ENCODE measurements around the gene DYNC1I1. TPM values are rescaled to one million over a fixed set of nuclear protein-coding genes. Genes with fewer than 3 reads are reported as not detected.

The DYNC1I1 gene
- total and polyA plus RNA-seq, 2 experiments from 2014 or later = 1.4 to 4.1 TPM

- Histone ChIP-seq H3K36me3 (ENCODE audit: insufficient read depth) (no peaks in the 10 kb centered on the region), H3K79me2 (replicated peaks; ENCODE audit: insufficient read depth) (no peaks in the 10 kb centered on the region), H3F3A (replicated peaks; ENCODE audit: low read depth) (no peaks in the 10 kb centered on the region), H2AFZ (no peak overlapping the region), H3K4me2 (no peak overlapping the region), H3K9me2 (ENCODE audit: insufficient read depth) (no peaks in the 10 kb centered on the region), H3K27ac (ENCODE audit: low read depth) (no peak overlapping the region), H3K4me1 (ENCODE audit: insufficient read depth) (no peaks in the 10 kb centered on the region), H4K20me1 (replicated peaks; ENCODE audit: insufficient read depth) (no peaks in the 10 kb centered on the region), H3K4me3 (no peak overlapping the region), H3K27me3 (ENCODE audit: insufficient read depth) (no peaks in the 10 kb centered on the region)
- Mint-ChIP-seq H3K9me3 (no peaks in the 10 kb centered on the region), H3K27me3 (ENCODE audit: insufficient read depth, low read depth, poor library complexity) (no peaks in the 10 kb centered on the region), H3K36me3 (ENCODE audit: low read depth) (no peaks in the 10 kb centered on the region), H3K4me3 (no peak overlapping the region), H3K27ac (no peak overlapping the region), H3K4me1 (no peaks in the 10 kb centered on the region)
- ATAC-seq (no peak), DNase-seq (ENCODE audit: low spot score) (no peak)
- TF ChIP-seq EZH2phosphoT487 (IDR thresholded peaks at IDR 0.05; ENCODE audit: unreplicated experiment) (no peak), ZNF331 (CRISPR knock-in tag; IDR thresholded peaks at IDR 0.05; ENCODE audit: low read depth) (no peak), EZH2 (IDR thresholded peaks at IDR 0.05; ENCODE audit: low read depth, unreplicated experiment) (no peak)
Measured at GRCh38 chr7:96089511-96089910, 317.2 kb downstream of the DYNC1I1 start.

DNA sequence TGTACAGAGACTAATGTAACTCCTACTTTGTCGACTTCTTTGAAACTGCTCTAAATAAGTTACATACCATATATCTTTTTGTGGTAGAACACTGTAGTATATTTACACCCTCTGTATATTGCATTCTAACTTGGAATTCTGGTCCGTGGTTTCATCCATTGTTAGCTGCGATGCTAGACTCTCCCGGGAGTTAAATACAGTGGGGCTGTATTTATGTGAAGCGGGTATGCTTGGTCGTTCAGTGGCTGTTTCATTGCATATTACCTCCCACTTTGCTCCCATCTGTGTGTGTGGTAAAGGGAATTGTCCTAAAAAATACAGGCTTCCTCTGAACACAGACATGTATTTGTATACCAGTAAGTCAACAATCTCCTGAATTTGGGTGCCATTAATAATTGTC is 318.4 kb downstream of the DYNC1I1 start:
- Histone ChIP-seq H3K4me3 (no peak overlapping the region), H3F3A (replicated peaks; ENCODE audit: low read depth) (no peaks in the 10 kb centered on the region), H4K20me1 (replicated peaks; ENCODE audit: insufficient read depth) (no peaks in the 10 kb centered on the region), H3K36me3 (ENCODE audit: insufficient read depth) (no peaks in the 10 kb centered on the region), H3K27ac (ENCODE audit: low read depth) (no peak overlapping the region), H2AFZ (no peak overlapping the region), H3K4me2 (no peak overlapping the region), H3K9me2 (ENCODE audit: insufficient read depth) (no peaks in the 10 kb centered on the region), H3K27me3 (ENCODE audit: insufficient read depth) (no peaks in the 10 kb centered on the region), H3K4me1 (ENCODE audit: insufficient read depth) (no peaks in the 10 kb centered on the region), H3K79me2 (replicated peaks; ENCODE audit: insufficient read depth) (no peaks in the 10 kb centered on the region)
- DNase-seq (ENCODE audit: low spot score) = no peak
- TF ChIP-seq ZNF462 (CRISPR knock-in tag; IDR thresholded peaks at IDR 0.05) (no peak), ZNF331 (CRISPR knock-in tag; IDR thresholded peaks at IDR 0.05; ENCODE audit: low read depth) (no peak), CREB1 (CRISPR knock-in tag; IDR thresholded peaks at IDR 0.05; ENCODE audit: low read depth) (no peak), EZH2phosphoT487 (IDR thresholded peaks at IDR 0.05; ENCODE audit: unreplicated experiment) (no peak), JUNB (IDR thresholded peaks at IDR 0.05; ENCODE audit: unreplicated experiment) (no peak), POLR2AphosphoS5 (IDR thresholded peaks at IDR 0.05; ENCODE audit: low read depth) (no peak), ZNF114 (CRISPR knock-in tag; IDR thresholded peaks at IDR 0.05) (no peak), EZH2 (IDR thresholded peaks at IDR 0.05; ENCODE audit: low read depth, unreplicated experiment) (no peak)
- TF ChIP-seq, protein P1, sequence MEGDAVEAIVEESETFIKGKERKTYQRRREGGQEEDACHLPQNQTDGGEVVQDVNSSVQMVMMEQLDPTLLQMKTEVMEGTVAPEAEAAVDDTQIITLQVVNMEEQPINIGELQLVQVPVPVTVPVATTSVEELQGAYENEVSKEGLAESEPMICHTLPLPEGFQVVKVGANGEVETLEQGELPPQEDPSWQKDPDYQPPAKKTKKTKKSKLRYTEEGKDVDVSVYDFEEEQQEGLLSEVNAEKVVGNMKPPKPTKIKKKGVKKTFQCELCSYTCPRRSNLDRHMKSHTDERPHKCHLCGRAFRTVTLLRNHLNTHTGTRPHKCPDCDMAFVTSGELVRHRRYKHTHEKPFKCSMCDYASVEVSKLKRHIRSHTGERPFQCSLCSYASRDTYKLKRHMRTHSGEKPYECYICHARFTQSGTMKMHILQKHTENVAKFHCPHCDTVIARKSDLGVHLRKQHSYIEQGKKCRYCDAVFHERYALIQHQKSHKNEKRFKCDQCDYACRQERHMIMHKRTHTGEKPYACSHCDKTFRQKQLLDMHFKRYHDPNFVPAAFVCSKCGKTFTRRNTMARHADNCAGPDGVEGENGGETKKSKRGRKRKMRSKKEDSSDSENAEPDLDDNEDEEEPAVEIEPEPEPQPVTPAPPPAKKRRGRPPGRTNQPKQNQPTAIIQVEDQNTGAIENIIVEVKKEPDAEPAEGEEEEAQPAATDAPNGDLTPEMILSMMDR (conservative IDR thresholded peaks at IDR 0.05; ENCODE audit: low read depth in 2 of 2) = no peak
- TF ChIP-seq, protein P2, sequence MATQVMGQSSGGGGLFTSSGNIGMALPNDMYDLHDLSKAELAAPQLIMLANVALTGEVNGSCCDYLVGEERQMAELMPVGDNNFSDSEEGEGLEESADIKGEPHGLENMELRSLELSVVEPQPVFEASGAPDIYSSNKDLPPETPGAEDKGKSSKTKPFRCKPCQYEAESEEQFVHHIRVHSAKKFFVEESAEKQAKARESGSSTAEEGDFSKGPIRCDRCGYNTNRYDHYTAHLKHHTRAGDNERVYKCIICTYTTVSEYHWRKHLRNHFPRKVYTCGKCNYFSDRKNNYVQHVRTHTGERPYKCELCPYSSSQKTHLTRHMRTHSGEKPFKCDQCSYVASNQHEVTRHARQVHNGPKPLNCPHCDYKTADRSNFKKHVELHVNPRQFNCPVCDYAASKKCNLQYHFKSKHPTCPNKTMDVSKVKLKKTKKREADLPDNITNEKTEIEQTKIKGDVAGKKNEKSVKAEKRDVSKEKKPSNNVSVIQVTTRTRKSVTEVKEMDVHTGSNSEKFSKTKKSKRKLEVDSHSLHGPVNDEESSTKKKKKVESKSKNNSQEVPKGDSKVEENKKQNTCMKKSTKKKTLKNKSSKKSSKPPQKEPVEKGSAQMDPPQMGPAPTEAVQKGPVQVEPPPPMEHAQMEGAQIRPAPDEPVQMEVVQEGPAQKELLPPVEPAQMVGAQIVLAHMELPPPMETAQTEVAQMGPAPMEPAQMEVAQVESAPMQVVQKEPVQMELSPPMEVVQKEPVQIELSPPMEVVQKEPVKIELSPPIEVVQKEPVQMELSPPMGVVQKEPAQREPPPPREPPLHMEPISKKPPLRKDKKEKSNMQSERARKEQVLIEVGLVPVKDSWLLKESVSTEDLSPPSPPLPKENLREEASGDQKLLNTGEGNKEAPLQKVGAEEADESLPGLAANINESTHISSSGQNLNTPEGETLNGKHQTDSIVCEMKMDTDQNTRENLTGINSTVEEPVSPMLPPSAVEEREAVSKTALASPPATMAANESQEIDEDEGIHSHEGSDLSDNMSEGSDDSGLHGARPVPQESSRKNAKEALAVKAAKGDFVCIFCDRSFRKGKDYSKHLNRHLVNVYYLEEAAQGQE (IDR thresholded peaks at IDR 0.05; ENCODE audit: unreplicated experiment) = no peak
- no peaks in the 10 kb centered on the region for H3K27me3 Mint-ChIP-seq (ENCODE audit: insufficient read depth, low read depth, poor library complexity)
- no peak overlapping the region for H3K4me3 Mint-ChIP-seq
- no peaks in the 10 kb centered on the region for H3K9me3 Mint-ChIP-seq
- no peaks in the 10 kb centered on the region for H3K4me1 Mint-ChIP-seq
- H3K27ac Mint-ChIP-seq = no peak overlapping the region
- no peak for ATAC-seq
- no peaks in the 10 kb centered on the region for H3K36me3 Mint-ChIP-seq (ENCODE audit: low read depth)

Measured in GM23338 (cell line).